HCEC 1CT (cell line): ENCODE data around the gene CRYGN.

Source experiments
- DNase-seq: peaks from one replicate; pipeline ENCODE4 v3.0.0-alpha.2; 2017

CRYGN gene

GRCh38 chr7:151439855-151440798, at the start of gene CRYGN:
TSS of gene CRYGN (minus strand) at chr7:151440141. CDS start at chr7:151439917, 224 bp downstream.
- no peak for DNase-seq

GRCh38 chr7:151489498-151489897, 49.6 kb upstream of the CRYGN start:
- no peak for DNase-seq

- DNase-seq: no peak
Measured at GRCh38 chr7:151488096-151488495, 48.2 kb upstream of the CRYGN start.

- no peak for DNase-seq
Measured at GRCh38 chr7:151487228-151487627, 47.3 kb upstream of the CRYGN start.

GRCh38 chr7:151486074-151486473, 46.1 kb upstream of the CRYGN start:
- no peak for DNase-seq

- DNase-seq: peak; percentile 88
Measured at GRCh38 chr7:151484971-151485707, 45.2 kb upstream of the CRYGN start.

- DNase-seq: no peak
Measured at GRCh38 chr7:151483711-151483983, 43.7 kb upstream of the CRYGN start.

GRCh38 chr7:151482883-151483710, 43.2 kb upstream of the CRYGN start:
- DNase-seq: no peak

- DNase-seq: no peak
Measured at GRCh38 chr7:151481650-151482505, 41.9 kb upstream of the CRYGN start.

GRCh38 chr7:151477867-151478266, 37.9 kb upstream of the CRYGN start:
- no peak for DNase-seq

GRCh38 chr7:151472644-151473380, 32.9 kb upstream of the CRYGN start:
- no peak for DNase-seq

GRCh38 chr7:151470711-151471110, 30.8 kb upstream of the CRYGN start:
- DNase-seq: no peak

- DNase-seq: no peak
Measured at GRCh38 chr7:151469281-151469680, 29.3 kb upstream of the CRYGN start.

- DNase-seq: no peak
Measured at GRCh38 chr7:151468217-151469018, 28.5 kb upstream of the CRYGN start.

- DNase-seq: no peak
Measured at GRCh38 chr7:151465169-151465568, 25.2 kb upstream of the CRYGN start.

- no peak for DNase-seq
Measured at GRCh38 chr7:151462306-151462779, 22.4 kb upstream of the CRYGN start.

GRCh38 chr7:151461942-151462230, 21.9 kb upstream of the CRYGN start:
- DNase-seq: no peak

GRCh38 chr7:151461096-151461941, 21.4 kb upstream of the CRYGN start:
- no peak for DNase-seq

- DNase-seq: no peak
Measured at GRCh38 chr7:151460474-151460855, 20.5 kb upstream of the CRYGN start.
